Endothelial cell of umbilical vein (primary cell): ENCODE results near the gene CERS5. TPM values are rescaled to one million over a fixed set of nuclear protein-coding genes. Genes with fewer than 3 reads are reported as not detected.
A peak's percentile ranks its signal among the peaks of the same experiment; 100 is the strongest.

Source experiments
- BruUV-seq: library from RNA; stranded (reverse); fragments of 400-500 nt; replicated peaks from 2 replicates; lab custom pipeline; 2021; lab: Mats Ljungman, UMichigan
- CTCF ChIA-PET: fragments of 300-600, 350-600 bp; sonication (Branson Sonifier 250); formaldehyde crosslinking; loops from one replicate; lab custom pipeline; 2021; ENCODE audit warnings: antibody characterized with exemption, inconsistent platforms; lab: Charles Lee
- POLR2A ChIA-PET: fragments of 300-600, 350-600 bp; sonication (Branson Sonifier 250); formaldehyde crosslinking; loops from one replicate; lab custom pipeline; 2021; ENCODE audit warnings: antibody characterized with exemption, inconsistent platforms; lab: Charles Lee
- DNase-seq: peaks from one replicate; pipeline ENCODE4 v3.0.0-alpha.2; 2011; ENCODE audit warnings: low read depth, low spot score
- FAIRE-seq: peaks from 2 replicates; lab custom pipeline; 2011; peaks lifted over from hg19 to GRCh38; lab: Jason Lieb, UNC
- H2AFZ ChIP-seq: 2 replicates; pipeline ENCODE4 v1.6.0; 2012; ENCODE audit warnings: low read depth, low read length, control low read depth, inconsistent platforms
- H3K27ac ChIP-seq: 2 replicates; pipeline ENCODE4 v1.5.1; 2011; ENCODE audit warnings: low read depth, mild to moderate bottlenecking, control low read depth, low read length, moderate library complexity; ENCODE audit not compliant: insufficient read depth
- H3K27me3 ChIP-seq, 2 experiments: 2 replicates each; pipeline versions ENCODE4 v1.6.0 to v1.6.1; 2011; ENCODE audit warnings: low read length in 2 of 2, mixed read lengths in 1 of 2; ENCODE audit not compliant: control insufficient read depth in 2 of 2, insufficient read depth in 2 of 2
- H3K36me3 ChIP-seq, 2 experiments: 2 replicates in 1 of 2; 3 replicates in 1 of 2; pipeline ENCODE4 v1.5.1; 2011; ENCODE audit warnings: low read length in 2 of 2, mild to moderate bottlenecking in 1 of 2, moderate library complexity in 1 of 2; ENCODE audit not compliant: control insufficient read depth in 2 of 2, insufficient read depth in 2 of 2; ENCODE audit errors: extremely low read depth in 1 of 2
- H3K4me1 ChIP-seq: 3 replicates; pipeline ENCODE4 v1.5.1; 2011; ENCODE audit warnings: mild to moderate bottlenecking, low read length; ENCODE audit not compliant: control insufficient read depth, insufficient read depth; ENCODE audit errors: extremely low read depth
- H3K4me2 ChIP-seq: 2 replicates; pipeline ENCODE4 v1.6.1; 2011; ENCODE audit warnings: low read length, control low read depth, mixed read lengths; ENCODE audit not compliant: insufficient read depth
- H3K4me3 ChIP-seq, 3 experiments: fragments of 200-600 bp in 1 of 3; sonication (generic), shearing (Covaris generic) in 1 of 3; replicated peaks in 1 of 3; 2 replicates each; pipeline ENCODE4 v1.5.1; 2011 to 2016; ENCODE audit warnings: control low read depth in 3 of 3, low read length in 3 of 3, mild to moderate bottlenecking in 2 of 3, inconsistent platforms in 1 of 3, low read depth in 1 of 3, moderate library complexity in 1 of 3; ENCODE audit not compliant: insufficient read depth in 1 of 3
- H3K79me2 ChIP-seq: 2 replicates; pipeline ENCODE4 v1.6.0; 2012; ENCODE audit warnings: low read length, inconsistent platforms; ENCODE audit not compliant: control insufficient read depth, insufficient read depth
- H3K9ac ChIP-seq: replicated peaks from 2 replicates; pipeline ENCODE3; 2011; ENCODE audit warnings: low read length, control low read depth; ENCODE audit not compliant: insufficient read depth; ENCODE audit errors: extremely low read depth
- H3K9me1 ChIP-seq: replicated peaks from 3 replicates; pipeline ENCODE4 v1.6.0; 2011; ENCODE audit warnings: mild to moderate bottlenecking, low read length; ENCODE audit not compliant: control insufficient read depth, insufficient read depth; ENCODE audit errors: extremely low read depth
- H3K9me3 ChIP-seq: replicated peaks from 2 replicates; pipeline ENCODE4 v1.5.1; 2012; ENCODE audit warnings: low read length, inconsistent platforms; ENCODE audit not compliant: control insufficient read depth, insufficient read depth
- H4K20me1 ChIP-seq: replicated peaks from 2 replicates; pipeline ENCODE3; 2011; ENCODE audit warnings: mild to moderate bottlenecking, low read length; ENCODE audit not compliant: control insufficient read depth, insufficient read depth; ENCODE audit errors: extremely low read depth
- CTCF ChIP-seq, 2 donors: IDR thresholded peaks; 1 replicate in 1 of 2; 2 replicates in 1 of 2; pipeline ENCODE4 v1.5.1; 2011; ENCODE audit warnings: low read length in 2 of 2, mild to moderate bottlenecking in 2 of 2, moderate library complexity in 2 of 2, control low read depth in 1 of 2, inconsistent platforms in 1 of 2, low read depth in 1 of 2; ENCODE audit not compliant: insufficient read depth in 1 of 2; ENCODE audit errors: extremely low read depth in 1 of 2
- EZH2 ChIP-seq: IDR thresholded peaks from 2 replicates; pipeline ENCODE4 v1.6.1; 2012; ENCODE audit warnings: borderline replicate concordance, low read depth, mild to moderate bottlenecking, moderate library complexity, low read length, inconsistent platforms; ENCODE audit not compliant: severe bottlenecking
- FOS ChIP-seq: IDR thresholded peaks from 2 replicates; pipeline ENCODE4 v1.6.1; 2011; ENCODE audit warnings: mild to moderate bottlenecking, low read length, moderate library complexity, borderline replicate concordance; ENCODE audit not compliant: insufficient read depth
- GATA2 ChIP-seq: IDR thresholded peaks from 2 replicates; pipeline ENCODE4 v1.7.0; 2011; ENCODE audit warnings: low read depth, mild to moderate bottlenecking, moderate library complexity, mixed read lengths, low read length; ENCODE audit not compliant: insufficient read length, insufficient read depth
- JUN ChIP-seq: IDR thresholded peaks from 2 replicates; pipeline ENCODE4 v1.6.1; 2011; ENCODE audit warnings: borderline replicate concordance, low read depth; ENCODE audit not compliant: insufficient read length, insufficient read depth
- MAX ChIP-seq: IDR thresholded peaks from 2 replicates; pipeline ENCODE4 v1.6.1; 2011; ENCODE audit not compliant: insufficient read depth, insufficient read length
- MYC ChIP-seq: IDR thresholded peaks from one replicate; pipeline ENCODE4 v1.6.1; 2011; ENCODE audit warnings: mild to moderate bottlenecking, low read depth, low read length
- POLR2A ChIP-seq: IDR thresholded peaks from 2 replicates; pipeline ENCODE4 v1.6.1; 2012; ENCODE audit warnings: low read depth, mild to moderate bottlenecking, control low read depth, low read length
- POLR2AphosphoS5 ChIP-seq: IDR thresholded peaks from 2 replicates; pipeline ENCODE4 v1.6.1; 2012; ENCODE audit warnings: low read depth, mild to moderate bottlenecking, control low read depth, low read length, moderate library complexity; ENCODE audit not compliant: insufficient read depth
- dilution Hi-C: fragments of 300-500 bp; cut with MboI; formaldehyde crosslinking; loops from one replicate; pipeline ENCODE4 v1.15.0; 2019; ENCODE audit warnings: low sequenced_read_pairs; ENCODE audit not compliant: extremely low pct_ligation_motif_present
- intact Hi-C: fragments of 100-400 bp; cut with micrococcal nuclease; formaldehyde crosslinking; loops from one replicate; pipeline ENCODE4 v1.10.0; 2022
- polyA plus RNA-seq, 4 experiments: library from polyadenylated mRNA; depleted of rRNA in 3 of 4; stranded (reverse) in 3 of 4; unstranded in 1 of 4; fragments of >200 nt; gene quantifications; 2 replicates each; pipeline versions ENCODE4 v1.2.1 to v1.2.3, GENCODE V29; 2011 to 2012; ENCODE audit warnings: missing spikeins in 1 of 4
- total RNA-seq: library from RNA; stranded (reverse); gene quantifications from 2 replicates; pipeline ENCODE4 v1.2.3, GENCODE V29; 2021

The CERS5 gene
- total and polyA plus RNA-seq, 2 donors (not counting 3 experiments of a cell fraction or from before 2014, with no cell fraction given), result 60.4 to 108 TPM

- ChIA-PET CTCF (interaction anchor here (0.7 to 9.2 kb wide), 51 partner anchors 8 to 191 kb away, joined by 3 to 181 read pairs (median 6); partner anchors contain the start of genes CERS5, COX14, GPD1 and LIMA1), POLR2A (no interaction called here)
- no peak overlapping the region for H3K9ac ChIP-seq
- peaks cover 8 to 13% of the 10 kb centered on the region in 2 experiments for H3K36me3 ChIP-seq
- no peak overlapping the region for H3K27ac ChIP-seq
- DNase-seq, result peak; percentile 87
- H3K4me3 ChIP-seq, result no peak overlapping the region
- intact Hi-C loops, result loop anchor here (1.0 to 5.0 kb wide), 5 partner anchors 43 to 208 kb away; no protein-coding TSS in a partner anchor
- FAIRE-seq, result peak; percentile 85
- dilution Hi-C loops, result no loop called here
- H2AFZ ChIP-seq, result no peak overlapping the region
- TF ChIP-seq POLR2A (no peak), CTCF (IDR thresholded peaks at IDR 0.05; ENCODE audit: extremely low read depth in 1 of 2, insufficient read depth in 1 of 2, low read depth in 1 of 2, low read length in 2 of 2) (peak; percentile 27 to 38)
- no TSS peak for BruUV-seq
- H3K9me3 ChIP-seq, result no peaks in the 10 kb centered on the region
- no peaks in the 10 kb centered on the region for H3K79me2 ChIP-seq
- H3K27me3 ChIP-seq, result no peaks in the 10 kb centered on the region
- H3K9me1 ChIP-seq, result no peaks in the 10 kb centered on the region
- H3K4me1 ChIP-seq, result no peaks in the 10 kb centered on the region
- H3K4me2 ChIP-seq, result no peak overlapping the region
- no peaks in the 10 kb centered on the region for H4K20me1 ChIP-seq
Measured at GRCh38 chr12:50174971-50175715, 8.0 kb upstream of the CERS5 start.

- ChIA-PET POLR2A (interaction anchor here (0.6 to 2.0 kb wide), 7 partner anchors 24 to 1721 kb away, joined by 3 to 20 read pairs (median 5); partner anchors contain the start of genes ANKRD33, COX14 and SMARCD1), CTCF (interaction anchor here (1.0 to 2.6 kb wide), 9 partner anchors 9 to 148 kb away, joined by 3 to 33 read pairs (median 4); partner anchors contain the start of gene COX14)
- Histone ChIP-seq H3K9me3 (no peaks in the 10 kb centered on the region), H3K27me3 (no peaks in the 10 kb centered on the region), H3K36me3 (no peaks in the 10 kb centered on the region), H3K4me1 (peaks cover 7% of the 10 kb centered on the region), H3K79me2 (peaks cover 41% of the 10 kb centered on the region), H3K27ac (peak overlapping the region; percentile 60), H3K9me1 (no peaks in the 10 kb centered on the region), H3K4me3 (peak overlapping the region; percentile 92 to 98 (median 93)), H3K4me2 (peak overlapping the region; percentile 97), H2AFZ (peak overlapping the region; percentile 58), H4K20me1 (no peaks in the 10 kb centered on the region), H3K9ac (peak overlapping the region; percentile 79)
- intact Hi-C loops (loop anchor here (1.0 to 2.0 kb wide), 2 partner anchors 54 to 92 kb away; partner anchors contain the start of gene COX14), dilution Hi-C loops (no loop called here)
- DNase-seq (no peak), FAIRE-seq (no peak)
- TF ChIP-seq FOS (no peak), POLR2AphosphoS5 (no peak), MYC (no peak), POLR2A (no peak), MAX (no peak), GATA2 (no peak), JUN (no peak), EZH2 (no peak), CTCF (IDR thresholded peaks at IDR 0.05; ENCODE audit: extremely low read depth in 1 of 2, insufficient read depth in 1 of 2, low read depth in 1 of 2, low read length in 2 of 2) (no peak)
- no TSS peak for BruUV-seq
Measured at GRCh38 chr12:50166799-50167048, 445 bp downstream of the CERS5 start.
